Trophoblast cell (in vitro differentiated cells and primary cell): ENCODE measurements around the gene TRIM24.
A peak's percentile ranks its signal among the peaks of the same experiment; 100 is the strongest.

Experiments used
- DNase-seq, 2 donors: peaks; one replicate each; pipeline ENCODE4 v3.0.0-alpha.2; 2016
- H2AFZ ChIP-seq: 2 replicates; pipeline ENCODE4 v1.6.1; 2013; ENCODE audit warnings: low read length, moderate library complexity, mild to moderate bottlenecking; ENCODE audit not compliant: insufficient read depth, poor library complexity
- H2AK5ac ChIP-seq: 2 replicates; pipeline ENCODE4 v1.6.1; 2013; ENCODE audit warnings: mild to moderate bottlenecking, low read length
- H2BK120ac ChIP-seq: 2 replicates; pipeline ENCODE4 v1.6.1; 2013; ENCODE audit warnings: low read length, mild to moderate bottlenecking, moderate library complexity; ENCODE audit not compliant: insufficient read depth, poor library complexity
- H2BK12ac ChIP-seq: 2 replicates; pipeline ENCODE4 v1.6.1; 2013; ENCODE audit warnings: mild to moderate bottlenecking, low read length, moderate library complexity
- H2BK5ac ChIP-seq: 2 replicates; pipeline ENCODE4 v1.6.1; 2013; ENCODE audit warnings: low read length, low read depth, moderate library complexity, mild to moderate bottlenecking; ENCODE audit not compliant: poor library complexity
- H3K14ac ChIP-seq: 2 replicates; pipeline ENCODE4 v1.6.1; 2013; ENCODE audit warnings: mild to moderate bottlenecking, low read length
- H3K18ac ChIP-seq: 2 replicates; pipeline ENCODE4 v1.6.1; 2013; ENCODE audit warnings: mild to moderate bottlenecking, low read length
- H3K23ac ChIP-seq: 2 replicates; pipeline ENCODE4 v1.6.1; 2013; ENCODE audit warnings: low read length
- H3K27ac ChIP-seq: 2 replicates; pipeline ENCODE4 v1.5.1; 2013; ENCODE audit warnings: low read depth, mild to moderate bottlenecking, inconsistent platforms, low read length, moderate library complexity
- H3K27me3 ChIP-seq: 2 replicates; pipeline ENCODE4 v1.6.1; 2013; ENCODE audit warnings: inconsistent platforms, mild to moderate bottlenecking, low read length, moderate library complexity; ENCODE audit not compliant: insufficient read depth
- H3K36me3 ChIP-seq, 2 experiments: 1 replicate in 1 of 2; 2 replicates in 1 of 2; pipeline ENCODE4 v1.6.1; 2013; ENCODE audit warnings: low read length in 2 of 2, mild to moderate bottlenecking in 2 of 2, moderate library complexity in 1 of 2; ENCODE audit not compliant: insufficient read depth in 2 of 2, control insufficient read depth in 1 of 2
- H3K4ac ChIP-seq: 2 replicates; pipeline ENCODE4 v1.6.1; 2013; ENCODE audit warnings: low read depth, mild to moderate bottlenecking, low read length, moderate library complexity
- H3K4me1 ChIP-seq, 2 experiments: 1 replicate in 1 of 2; 2 replicates in 1 of 2; pipeline ENCODE4 v1.6.1; 2013; ENCODE audit warnings: low read length in 2 of 2, mild to moderate bottlenecking in 2 of 2, moderate library complexity in 1 of 2; ENCODE audit not compliant: insufficient read depth in 2 of 2, control insufficient read depth in 1 of 2
- H3K4me2 ChIP-seq: 2 replicates; pipeline ENCODE4 v1.6.1; 2013; ENCODE audit warnings: inconsistent platforms, mild to moderate bottlenecking, low read length, moderate library complexity
- H3K4me3 ChIP-seq: 2 replicates; pipeline ENCODE4 v1.5.1; 2013; ENCODE audit warnings: mild to moderate bottlenecking, low read depth, low read length, inconsistent platforms
- H3K79me1 ChIP-seq: one replicate; pipeline ENCODE4 v1.6.1; 2013; ENCODE audit warnings: low read length
- H3K79me2 ChIP-seq: 2 replicates; pipeline ENCODE4 v1.6.1; 2013; ENCODE audit warnings: low read length, mild to moderate bottlenecking; ENCODE audit not compliant: control insufficient read depth, insufficient read depth, poor library complexity
- H3K9ac ChIP-seq: 2 replicates; pipeline ENCODE4 v1.6.1; 2013; ENCODE audit warnings: mild to moderate bottlenecking, low read length
- H3K9me3 ChIP-seq: 2 replicates; pipeline ENCODE4 v1.6.1; 2013; ENCODE audit warnings: low read depth, mild to moderate bottlenecking, control low read depth, inconsistent platforms, low read length; ENCODE audit not compliant: insufficient read depth
- H4K12ac ChIP-seq: 2 replicates; pipeline ENCODE4 v1.6.1; 2013; ENCODE audit warnings: low read depth, mild to moderate bottlenecking, low read length, moderate library complexity
- H4K8ac ChIP-seq: 2 replicates; pipeline ENCODE4 v1.6.1; 2013; ENCODE audit warnings: low read depth, mild to moderate bottlenecking, low read length, moderate library complexity
- H4K91ac ChIP-seq: one replicate; pipeline ENCODE4 v1.6.1; 2013; ENCODE audit warnings: low read depth, mild to moderate bottlenecking, low read length, moderate library complexity
- WGBS: extraction: QIAGEN DNeasy Blood & Tissue Kit; methylation state at CpG from one replicate; pipeline ENCODE4 v1.1.7; 2013; ENCODE audit warnings: missing lambda C conversion rate; ENCODE audit not compliant: insufficient read length, insufficient coverage; ENCODE audit errors: extremely low coverage; 5-methylcytosine and 5-hydroxymethylcytosine counted together

The TRIM24 gene

DNA sequence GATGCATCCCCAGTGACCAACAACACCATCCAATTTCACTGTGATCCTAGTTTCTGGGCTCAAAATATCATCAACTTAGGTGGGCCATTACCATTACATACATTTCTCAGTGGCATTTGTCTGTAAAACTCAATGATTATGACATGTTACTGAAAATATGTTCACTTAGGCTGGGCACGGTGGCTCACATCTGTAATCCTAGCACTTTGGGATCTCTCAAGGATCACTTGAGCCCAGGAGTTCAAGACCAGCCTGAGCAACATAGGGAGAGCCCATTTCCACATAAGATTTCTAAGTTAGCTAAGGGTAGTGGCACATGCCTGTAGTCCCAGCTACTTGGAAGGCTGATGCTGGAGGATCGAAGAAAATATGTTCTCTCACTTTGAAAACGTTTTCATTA is 91.0 kb downstream of the TRIM24 start:
- Histone ChIP-seq H3K23ac (no peak overlapping the region), H2AFZ (no peak overlapping the region), H2BK120ac (no peak overlapping the region), H3K27ac (no peak overlapping the region), H4K8ac (no peak overlapping the region), H4K12ac (no peak overlapping the region), H3K9ac (no peak overlapping the region), H3K4me1 (no peaks in the 10 kb centered on the region), H3K9me3 (peaks cover 2% of the 10 kb centered on the region), H3K36me3 (peaks cover 16 to 30% of the 10 kb centered on the region in 2 experiments), H3K79me2 (no peaks in the 10 kb centered on the region), H3K27me3 (no peaks in the 10 kb centered on the region), H4K91ac (no peak overlapping the region), H2BK12ac (no peak overlapping the region), H3K18ac (no peak overlapping the region), H3K4ac (no peak overlapping the region), H3K4me2 (no peak overlapping the region), H3K4me3 (no peak overlapping the region), H2AK5ac (no peak overlapping the region), H3K79me1 (no peaks in the 10 kb centered on the region), H2BK5ac (no peak overlapping the region), H3K14ac (no peak overlapping the region)
- DNase-seq: no peak
- WGBS: no CpG with 5 or more reads among the region's 3 CpGs

DNA sequence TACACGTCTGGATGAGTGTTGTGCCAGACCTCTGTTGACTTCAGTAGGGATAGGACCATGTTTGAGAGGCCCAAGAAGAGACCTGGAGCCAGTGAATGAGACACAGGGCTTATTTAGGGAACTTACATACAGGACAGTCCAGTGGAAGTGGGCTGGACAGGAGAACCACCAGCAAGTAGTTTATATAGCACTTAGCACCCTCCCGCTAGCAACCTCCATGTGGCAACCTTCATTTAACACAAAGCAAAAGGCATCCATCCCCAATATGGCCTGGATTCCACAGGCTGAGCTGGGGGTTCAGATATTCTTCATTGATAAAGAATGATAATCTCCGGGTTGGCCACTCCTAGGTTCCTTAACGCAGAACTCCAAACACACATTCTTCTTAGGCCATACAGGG is 93.7 kb downstream of the TRIM24 start:
- no peak for DNase-seq
- H2BK5ac ChIP-seq: no peak overlapping the region
- H2AFZ ChIP-seq: no peak overlapping the region
- H3K9ac ChIP-seq: peak overlapping the region; percentile 60
- no peak overlapping the region for H4K8ac ChIP-seq
- no peaks in the 10 kb centered on the region for H3K79me2 ChIP-seq
- no CpG with 5 or more reads among the region's 4 CpGs for WGBS
- no peak overlapping the region for H2BK12ac ChIP-seq
- no peak overlapping the region for H3K23ac ChIP-seq
- no peak overlapping the region for H3K27ac ChIP-seq
- H4K12ac ChIP-seq: no peak overlapping the region
- no peak overlapping the region for H3K4ac ChIP-seq
- H3K9me3 ChIP-seq: peaks cover 5% of the 10 kb centered on the region
- H3K18ac ChIP-seq: no peak overlapping the region
- no peak overlapping the region for H3K4me2 ChIP-seq
- H3K14ac ChIP-seq: no peak overlapping the region
- H3K36me3 ChIP-seq: peaks cover 22 to 52% of the 10 kb centered on the region in 2 experiments
- H4K91ac ChIP-seq: no peak overlapping the region
- H3K27me3 ChIP-seq: no peaks in the 10 kb centered on the region
- no peaks in the 10 kb centered on the region for H3K79me1 ChIP-seq
- no peak overlapping the region for H2AK5ac ChIP-seq
- H3K4me3 ChIP-seq: no peak overlapping the region
- no peaks in the 10 kb centered on the region for H3K4me1 ChIP-seq
- H2BK120ac ChIP-seq: no peak overlapping the region

DNA sequence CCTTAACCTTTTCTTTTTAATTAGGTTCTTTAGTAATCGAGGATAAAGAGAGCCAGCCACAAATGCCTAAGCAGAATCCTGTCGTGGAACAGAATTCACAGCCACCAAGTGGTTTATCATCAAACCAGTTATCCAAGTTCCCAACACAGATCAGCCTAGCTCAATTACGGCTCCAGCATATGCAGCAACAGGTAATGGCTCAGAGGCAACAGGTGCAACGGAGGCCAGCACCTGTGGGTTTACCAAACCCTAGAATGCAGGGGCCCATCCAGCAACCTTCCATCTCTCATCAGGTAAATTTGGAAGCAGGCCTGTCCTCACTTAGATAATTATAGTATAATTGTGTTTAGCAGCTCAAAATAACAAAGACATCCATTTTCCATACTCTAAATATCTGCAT is 94.6 kb downstream of the TRIM24 start:
- Histone ChIP-seq H2BK120ac (no peak overlapping the region), H3K79me1 (no peaks in the 10 kb centered on the region), H3K4me2 (no peak overlapping the region), H3K23ac (no peak overlapping the region), H2AFZ (no peak overlapping the region), H3K4me3 (no peak overlapping the region), H3K27me3 (no peaks in the 10 kb centered on the region), H4K8ac (no peak overlapping the region), H3K18ac (no peak overlapping the region), H2BK5ac (no peak overlapping the region), H3K9me3 (peaks cover 5% of the 10 kb centered on the region), H4K91ac (no peak overlapping the region), H3K27ac (no peak overlapping the region), H3K79me2 (no peaks in the 10 kb centered on the region), H2AK5ac (no peak overlapping the region), H3K9ac (no peak overlapping the region), H3K14ac (no peak overlapping the region), H3K4ac (no peak overlapping the region), H4K12ac (no peak overlapping the region), H2BK12ac (no peak overlapping the region), H3K4me1 (no peaks in the 10 kb centered on the region), H3K36me3 (peaks cover 26 to 55% of the 10 kb centered on the region in 2 experiments)
- no CpG with 5 or more reads among the region's 4 CpGs for WGBS
- no peak for DNase-seq

DNA sequence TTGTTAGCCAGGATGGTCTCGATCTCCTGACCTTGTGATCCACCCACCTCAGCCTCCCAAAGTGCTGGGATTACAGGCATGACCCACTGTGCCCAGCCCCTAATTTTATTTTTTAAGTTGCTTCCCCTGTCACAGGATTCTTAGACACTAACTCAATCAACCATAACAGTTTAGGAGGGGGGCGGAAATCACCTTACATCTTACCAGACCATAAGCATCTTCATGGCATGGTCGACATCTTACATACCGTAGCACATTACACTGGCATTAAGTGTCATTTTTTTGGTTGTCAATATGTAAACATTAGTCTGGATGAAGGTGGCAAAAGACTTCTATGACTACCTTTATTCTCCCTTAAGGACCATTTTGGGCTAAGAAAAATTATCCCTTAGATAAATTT is 95.6 kb downstream of the TRIM24 start:
- H2BK120ac ChIP-seq: no peak overlapping the region
- no peak overlapping the region for H3K23ac ChIP-seq
- no peak overlapping the region for H3K27ac ChIP-seq
- no peaks in the 10 kb centered on the region for H3K4me1 ChIP-seq
- no peak overlapping the region for H4K8ac ChIP-seq
- no peak overlapping the region for H2AK5ac ChIP-seq
- no peak overlapping the region for H3K14ac ChIP-seq
- no peak overlapping the region for H4K91ac ChIP-seq
- no peak overlapping the region for H3K9ac ChIP-seq
- H3K9me3 ChIP-seq: peaks cover 5% of the 10 kb centered on the region
- no peak overlapping the region for H3K4me3 ChIP-seq
- H3K79me2 ChIP-seq: no peaks in the 10 kb centered on the region
- H3K4ac ChIP-seq: no peak overlapping the region
- H3K27me3 ChIP-seq: no peaks in the 10 kb centered on the region
- WGBS: no CpG with 5 or more reads among the region's 4 CpGs
- no peak overlapping the region for H2BK12ac ChIP-seq
- no peak overlapping the region for H3K4me2 ChIP-seq
- peaks cover 28 to 63% of the 10 kb centered on the region in 2 experiments for H3K36me3 ChIP-seq
- H3K18ac ChIP-seq: no peak overlapping the region
- DNase-seq: no peak
- no peak overlapping the region for H2AFZ ChIP-seq
- H4K12ac ChIP-seq: no peak overlapping the region
- H2BK5ac ChIP-seq: no peak overlapping the region
- no peaks in the 10 kb centered on the region for H3K79me1 ChIP-seq
